Sigmoid colon (tissue), 4 donors: ENCODE measurements around the gene DCANP1.

Source experiments
- CTCF ChIP-seq, 4 experiments: fragments of 450-650 bp in 3 of 4; fragments of 200-600 bp in 1 of 4; IDR thresholded peaks; one replicate each; pipeline ENCODE4 v1.5.1; 2016 to 2019; ENCODE audit warnings: antibody characterized with exemption in 4 of 4, mild to moderate bottlenecking in 3 of 4, moderate library complexity in 2 of 4
- EP300 ChIP-seq, 4 donors: sonication (generic); formaldehyde crosslinking; IDR thresholded peaks; one replicate each; pipeline ENCODE4 v1.6.1; 2017; ENCODE audit warnings: antibody characterized with exemption in 4 of 4
- POLR2A ChIP-seq, 2 donors: fragments of 450-650 bp; IDR thresholded peaks; one replicate each; pipeline ENCODE4 v1.6.1; 2016; ENCODE audit warnings: antibody characterized with exemption in 2 of 2, mild to moderate bottlenecking in 2 of 2, moderate library complexity in 2 of 2
- POLR2AphosphoS5 ChIP-seq, 4 donors: sonication (generic); formaldehyde crosslinking; IDR thresholded peaks; one replicate each; pipeline ENCODE4 v1.6.1; 2017; ENCODE audit warnings: antibody characterized with exemption in 4 of 4

- TF ChIP-seq POLR2A (IDR thresholded peaks at IDR 0.05) (no peak), CTCF (IDR thresholded peaks at IDR 0.05) (no peak), EP300 (IDR thresholded peaks at IDR 0.05) (no peak), POLR2AphosphoS5 (IDR thresholded peaks at IDR 0.05) (no peak)
These were observed 20.8 kb upstream of the DCANP1 start for GRCh38 chr5:135467871-135468485.
